Calu3 (cell line): ENCODE results near the gene CDC42SE2. TPM values are rescaled to one million over a fixed set of nuclear protein-coding genes. Genes with fewer than 3 reads are reported as not detected.

ENCODE experiments used
- BruUV-seq: library from RNA; stranded (reverse); fragments of 400-500 nt; replicated peaks from 2 replicates; lab custom pipeline; 2021; lab: Mats Ljungman, UMichigan
- CTCF ChIA-PET: fragments of 300-600 bp; sonication (Branson Sonifier 250); formaldehyde crosslinking; loops from one replicate; lab custom pipeline; 2022; ENCODE audit warnings: antibody characterized with exemption; lab: Charles Lee
- DNase-seq: peaks from one replicate; pipeline ENCODE4 v3.0.0; 2022
- H3K27ac Mint-ChIP-seq: one replicate; pipeline ENCODE4 v1.8.0; 2022; ENCODE audit warnings: mixed read lengths; ENCODE audit not compliant: unreplicated experiment
- H3K27me3 Mint-ChIP-seq: one replicate; pipeline ENCODE4 v1.8.0; 2022; ENCODE audit warnings: mixed read lengths; ENCODE audit not compliant: unreplicated experiment
- H3K36me3 Mint-ChIP-seq: one replicate; pipeline ENCODE4 v1.8.0; 2022; ENCODE audit warnings: mild to moderate bottlenecking, moderate library complexity, mixed read lengths; ENCODE audit not compliant: insufficient read depth, unreplicated experiment
- H3K4me1 Mint-ChIP-seq: one replicate; pipeline ENCODE4 v1.8.0; 2022; ENCODE audit warnings: mild to moderate bottlenecking, low read depth, mixed read lengths; ENCODE audit not compliant: unreplicated experiment
- H3K4me3 Mint-ChIP-seq: one replicate; pipeline ENCODE4 v1.8.0; 2022; ENCODE audit warnings: mild to moderate bottlenecking, low read depth, moderate library complexity, mixed read lengths; ENCODE audit not compliant: unreplicated experiment
- H3K9me3 Mint-ChIP-seq: one replicate; pipeline ENCODE4 v1.8.0; 2022; ENCODE audit warnings: low read depth, mixed read lengths; ENCODE audit not compliant: unreplicated experiment
- intact Hi-C: fragments of 100-400 bp; cut with micrococcal nuclease; formaldehyde crosslinking; loops from one replicate; pipeline ENCODE4 v1.10.0; 2022; ENCODE audit not compliant: unreplicated experiment
- total RNA-seq: library from RNA; stranded (reverse); gene quantifications from 2 replicates; pipeline ENCODE4 v1.2.3, GENCODE V29; 2022
- TF ChIP-seq, protein P1 (sequence below): fragments of 200-600 bp; IDR thresholded peaks from one replicate; pipeline ENCODE4 v1.8.0; 2022; ENCODE audit warnings: antibody characterized with exemption; ENCODE audit not compliant: unreplicated experiment

Gene CDC42SE2
- total RNA-seq, 1 experiment from 2014 or later = 63.9 TPM

DNA sequence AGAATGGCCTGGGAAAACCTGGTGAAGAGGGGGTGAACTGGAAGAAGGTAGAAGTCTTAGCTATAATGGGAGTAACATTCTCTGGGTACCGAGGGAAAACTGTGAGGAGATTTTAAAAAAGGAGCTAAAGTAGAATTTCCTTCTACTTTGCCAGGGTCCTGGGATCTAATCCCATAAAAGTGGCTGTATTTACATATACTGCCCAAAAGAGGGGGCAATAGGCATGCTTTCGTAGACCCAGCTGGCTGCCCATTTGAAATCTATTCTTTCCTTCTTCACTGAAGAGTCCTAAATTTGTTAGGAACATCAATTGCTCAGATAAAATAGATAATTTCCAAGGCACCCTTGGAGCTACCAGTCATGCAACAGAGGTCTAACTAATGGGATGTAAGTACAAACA lies 159.2 kb downstream of the CDC42SE2 start:
- Mint-ChIP-seq H3K4me3 (no peak overlapping the region), H3K27me3 (no peaks in the 10 kb centered on the region), H3K9me3 (no peaks in the 10 kb centered on the region), H3K4me1 (no peaks in the 10 kb centered on the region), H3K27ac (no peak overlapping the region), H3K36me3 (peaks cover 10% of the 10 kb centered on the region)
- CTCF ChIA-PET = interaction anchor here (1.1 to 1.6 kb wide), 2 partner anchors 159 to 585 kb away, joined by 4 to 10 read pairs; partner anchors contain the start of gene CDC42SE2
- intact Hi-C loops = loop anchor here (1.0 to 5.0 kb wide), 2 partner anchors 584 to 639 kb away; partner anchors contain the start of gene IL3
- TF ChIP-seq, protein P1, sequence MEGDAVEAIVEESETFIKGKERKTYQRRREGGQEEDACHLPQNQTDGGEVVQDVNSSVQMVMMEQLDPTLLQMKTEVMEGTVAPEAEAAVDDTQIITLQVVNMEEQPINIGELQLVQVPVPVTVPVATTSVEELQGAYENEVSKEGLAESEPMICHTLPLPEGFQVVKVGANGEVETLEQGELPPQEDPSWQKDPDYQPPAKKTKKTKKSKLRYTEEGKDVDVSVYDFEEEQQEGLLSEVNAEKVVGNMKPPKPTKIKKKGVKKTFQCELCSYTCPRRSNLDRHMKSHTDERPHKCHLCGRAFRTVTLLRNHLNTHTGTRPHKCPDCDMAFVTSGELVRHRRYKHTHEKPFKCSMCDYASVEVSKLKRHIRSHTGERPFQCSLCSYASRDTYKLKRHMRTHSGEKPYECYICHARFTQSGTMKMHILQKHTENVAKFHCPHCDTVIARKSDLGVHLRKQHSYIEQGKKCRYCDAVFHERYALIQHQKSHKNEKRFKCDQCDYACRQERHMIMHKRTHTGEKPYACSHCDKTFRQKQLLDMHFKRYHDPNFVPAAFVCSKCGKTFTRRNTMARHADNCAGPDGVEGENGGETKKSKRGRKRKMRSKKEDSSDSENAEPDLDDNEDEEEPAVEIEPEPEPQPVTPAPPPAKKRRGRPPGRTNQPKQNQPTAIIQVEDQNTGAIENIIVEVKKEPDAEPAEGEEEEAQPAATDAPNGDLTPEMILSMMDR = peak; percentile 54
- DNase-seq = no peak
- BruUV-seq = no TSS peak

DNA sequence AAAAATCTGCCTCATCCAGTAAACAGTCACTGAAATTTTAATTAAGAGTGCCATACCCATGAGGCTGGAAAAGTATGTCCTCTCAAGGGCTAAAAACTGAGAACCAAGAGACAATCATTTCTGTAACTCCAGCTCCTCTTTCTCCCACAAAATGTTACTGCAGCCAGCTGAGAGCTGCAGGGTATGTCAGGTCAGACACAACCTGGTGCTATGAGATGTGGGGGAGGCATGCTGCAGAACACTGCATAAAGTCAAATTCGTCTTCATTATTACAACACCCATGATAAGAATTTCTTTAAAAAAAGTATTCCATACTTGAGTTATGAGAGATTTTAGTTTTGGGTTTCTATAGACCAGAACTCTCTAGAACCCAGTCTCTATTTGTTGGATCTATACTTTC lies 162.2 kb downstream of the CDC42SE2 start:
- intact Hi-C loops = no loop called here
- BruUV-seq = no TSS peak
- no peak for DNase-seq
- H3K4me3 Mint-ChIP-seq = no peak overlapping the region
- H3K27ac Mint-ChIP-seq = no peak overlapping the region
- TF ChIP-seq, protein P1 = no peak
- no peaks in the 10 kb centered on the region for H3K27me3 Mint-ChIP-seq
- H3K36me3 Mint-ChIP-seq = peaks cover 15% of the 10 kb centered on the region
- H3K4me1 Mint-ChIP-seq = no peaks in the 10 kb centered on the region
- no peaks in the 10 kb centered on the region for H3K9me3 Mint-ChIP-seq
- CTCF ChIA-PET = no interaction called here

DNA sequence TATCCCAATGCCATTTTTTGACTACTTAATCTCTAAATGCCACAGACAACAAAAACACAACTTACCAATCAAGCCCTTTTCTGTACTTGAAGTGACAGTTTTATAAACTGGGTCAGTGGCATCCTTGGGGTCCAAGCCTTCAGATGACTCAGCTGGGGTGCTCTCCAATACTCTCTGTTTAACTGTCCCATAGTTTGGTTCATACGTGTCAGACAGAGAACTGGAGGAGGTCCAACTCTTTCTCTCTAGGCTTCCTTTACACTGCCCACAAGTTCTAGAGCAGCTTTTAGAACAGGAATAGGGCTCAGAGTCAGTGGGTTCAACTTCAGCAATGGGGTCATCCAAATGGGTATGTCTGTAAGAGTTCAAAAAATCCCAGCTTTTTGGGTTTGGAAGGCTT lies 166.9 kb downstream of the CDC42SE2 start:
- no peak overlapping the region for H3K27ac Mint-ChIP-seq
- no peaks in the 10 kb centered on the region for H3K27me3 Mint-ChIP-seq
- H3K9me3 Mint-ChIP-seq = no peaks in the 10 kb centered on the region
- peaks cover 23% of the 10 kb centered on the region for H3K36me3 Mint-ChIP-seq
- DNase-seq = no peak
- H3K4me1 Mint-ChIP-seq = no peaks in the 10 kb centered on the region
- intact Hi-C loops = no loop called here
- TF ChIP-seq, protein P1 = no peak
- no TSS peak for BruUV-seq
- CTCF ChIA-PET = no interaction called here
- no peak overlapping the region for H3K4me3 Mint-ChIP-seq

DNA sequence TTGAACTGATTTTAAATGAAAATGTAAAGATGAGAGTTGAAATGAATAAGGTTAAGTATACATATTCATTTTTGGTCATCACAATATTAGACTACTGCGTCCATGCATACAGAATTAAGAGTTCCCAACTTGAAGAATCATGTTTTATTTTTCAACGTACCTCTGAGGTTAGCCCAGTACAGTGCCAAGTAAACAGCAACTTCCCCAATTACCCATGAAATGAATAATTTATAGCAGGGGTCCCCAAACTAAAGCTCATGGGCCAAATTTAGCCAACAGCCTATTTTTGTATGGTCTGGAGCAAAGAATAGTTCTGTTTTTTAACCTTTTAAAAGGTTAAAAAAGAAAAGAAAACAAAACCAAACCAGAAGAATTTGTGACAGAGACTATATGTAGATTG lies 167.9 kb downstream of the CDC42SE2 start:
- intact Hi-C loops = no loop called here
- no peak overlapping the region for H3K27ac Mint-ChIP-seq
- peaks cover 18% of the 10 kb centered on the region for H3K36me3 Mint-ChIP-seq
- H3K4me3 Mint-ChIP-seq = no peak overlapping the region
- H3K4me1 Mint-ChIP-seq = no peaks in the 10 kb centered on the region
- TF ChIP-seq, protein P1 = no peak
- H3K27me3 Mint-ChIP-seq = no peaks in the 10 kb centered on the region
- DNase-seq = no peak
- no peaks in the 10 kb centered on the region for H3K9me3 Mint-ChIP-seq
- BruUV-seq = no TSS peak
- CTCF ChIA-PET = interaction anchor here (0.7 kb wide), 1 partner anchor 161 kb away, joined by 3 read pairs; no protein-coding TSS in a partner anchor
